ENCODE data around the gene JAKMIP3. TPM values are rescaled to one million over a fixed set of nuclear protein-coding genes. Genes with fewer than 3 reads are reported as not detected.

Gene JAKMIP3
- under 1 TPM; 0.34 to 0.35 TPM for total RNA-seq

DNA sequence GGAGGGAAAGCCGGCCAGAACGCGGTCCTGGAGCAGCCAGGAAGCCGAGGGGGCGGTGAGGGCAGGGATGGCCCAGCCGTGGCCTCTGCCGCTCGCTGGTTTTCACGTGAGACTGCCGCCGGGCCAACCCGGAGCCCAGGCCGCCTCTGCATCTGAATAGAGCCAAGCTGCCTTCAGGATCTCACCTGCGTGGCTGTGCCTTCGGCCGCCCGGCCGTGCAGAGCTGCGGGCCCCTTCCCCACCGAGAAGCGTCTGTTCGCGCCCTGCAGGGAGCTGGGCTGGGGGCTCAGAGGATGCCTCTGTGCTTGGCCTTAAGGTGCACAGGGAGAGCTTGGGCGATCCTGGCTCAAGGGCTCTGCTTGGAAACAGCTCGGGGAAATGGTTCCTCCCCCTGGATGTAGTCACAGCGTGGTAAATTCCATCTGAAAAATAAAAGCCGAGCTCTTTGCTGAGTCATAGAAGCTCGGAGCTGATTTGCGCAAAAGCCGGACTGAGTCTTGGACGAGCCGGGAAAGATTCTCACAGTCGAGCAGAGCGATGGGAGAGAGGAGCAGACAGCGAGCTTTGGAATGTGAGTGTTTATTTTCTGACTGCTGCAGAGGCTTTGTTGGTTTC, at the start of gene JAKMIP3:
JAKMIP3 (plus strand) TSS at position 456 of the 615 bp plus-strand sequence. CDS start 38,863 bp downstream, outside the sequence.
- ChIA-PET POLR2A (no interaction called here), CTCF (interaction anchor here (0.6 to 1.2 kb wide), 2 partner anchors 77 to 435 kb away, joined by 3 to 4 read pairs; no protein-coding TSS in a partner anchor)
- DNase-seq: no peak
- no peaks in the 10 kb centered on the region for H3K36me3 Mint-ChIP-seq (ENCODE audit: low read depth)
- intact Hi-C loops (cut with DNase I, micrococcal nuclease): no loop called here
- peaks cover 7% of the 10 kb centered on the region for H3K4me1 Mint-ChIP-seq
- H3K27me3 Mint-ChIP-seq: peaks cover 8% of the 10 kb centered on the region
- peak within 1 kb of the TSS; percentile 13 for H3K4me3 Mint-ChIP-seq
- no peaks in the 10 kb centered on the region for H3K9me3 Mint-ChIP-seq (ENCODE audit: low read depth)
- ATAC-seq: no peak
- H3K27ac Mint-ChIP-seq: no peak within 1 kb of the TSS

DNA sequence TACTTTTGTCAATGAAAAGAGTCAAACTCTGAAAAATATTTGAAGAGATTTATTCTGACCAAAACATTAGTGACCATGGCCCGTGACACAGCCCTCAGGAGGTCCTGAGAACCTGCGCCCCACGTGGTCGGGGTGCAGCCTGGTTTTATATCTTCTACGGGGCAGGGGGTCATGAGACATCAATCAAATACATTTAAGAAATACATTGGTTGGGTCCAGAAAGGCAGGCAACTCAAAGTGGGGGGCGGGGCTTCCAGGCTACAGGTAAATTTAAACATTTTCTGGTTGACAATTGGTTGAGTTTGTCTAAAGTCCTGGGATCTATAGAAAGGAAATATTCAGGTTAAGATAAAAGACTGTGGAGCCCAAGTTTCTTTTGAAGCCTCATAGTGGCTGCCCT, 49.2 kb upstream of the JAKMIP3 start:
- Mint-ChIP-seq H3K27me3 (no peaks in the 10 kb centered on the region), H3K36me3 (ENCODE audit: low read depth) (no peaks in the 10 kb centered on the region), H3K9me3 (ENCODE audit: low read depth) (no peaks in the 10 kb centered on the region), H3K4me1 (no peaks in the 10 kb centered on the region), H3K4me3 (no peak overlapping the region), H3K27ac (no peak overlapping the region)
- no peak for ATAC-seq
- POLR2A ChIA-PET: no interaction called here
- DNase-seq: no peak
- intact Hi-C loops (cut with DNase I, micrococcal nuclease): no loop called here
- CTCF ChIA-PET: no interaction called here

DNA sequence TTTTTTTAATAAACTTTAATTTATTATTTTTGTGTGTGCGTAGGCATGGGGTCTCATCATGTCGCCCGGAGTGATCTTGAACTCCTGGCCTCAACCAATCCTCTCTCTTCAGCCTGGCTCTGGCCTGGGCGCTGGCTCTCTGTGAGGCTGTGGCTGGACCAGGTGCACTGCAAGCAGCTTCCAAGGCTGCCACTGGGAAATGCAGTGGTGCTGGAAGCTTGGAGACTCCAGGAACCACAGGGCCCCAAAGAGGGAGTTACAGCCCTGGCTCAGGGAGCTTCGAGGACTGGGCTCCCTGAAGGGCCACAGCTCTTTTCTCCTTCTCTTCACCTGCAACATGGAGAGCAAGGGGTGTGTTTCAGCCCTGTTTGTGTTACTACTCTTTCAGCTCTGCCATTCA, 47.3 kb upstream of the JAKMIP3 start:
- no peak overlapping the region for H3K27ac Mint-ChIP-seq
- ChIA-PET CTCF (interaction anchor here (1.2 to 2.0 kb wide), 3 partner anchors 46 to 133 kb away, joined by 4 read pairs; no protein-coding TSS in a partner anchor), POLR2A (no interaction called here)
- no peaks in the 10 kb centered on the region for H3K9me3 Mint-ChIP-seq (ENCODE audit: low read depth)
- DNase-seq (no peak), ATAC-seq (no peak)
- H3K4me1 Mint-ChIP-seq: peaks cover 5% of the 10 kb centered on the region
- H3K27me3 Mint-ChIP-seq: peaks cover 5% of the 10 kb centered on the region
- H3K4me3 Mint-ChIP-seq: no peak overlapping the region
- H3K36me3 Mint-ChIP-seq (ENCODE audit: low read depth): no peaks in the 10 kb centered on the region
- intact Hi-C loops (cut with DNase I, micrococcal nuclease): no loop called here

DNA sequence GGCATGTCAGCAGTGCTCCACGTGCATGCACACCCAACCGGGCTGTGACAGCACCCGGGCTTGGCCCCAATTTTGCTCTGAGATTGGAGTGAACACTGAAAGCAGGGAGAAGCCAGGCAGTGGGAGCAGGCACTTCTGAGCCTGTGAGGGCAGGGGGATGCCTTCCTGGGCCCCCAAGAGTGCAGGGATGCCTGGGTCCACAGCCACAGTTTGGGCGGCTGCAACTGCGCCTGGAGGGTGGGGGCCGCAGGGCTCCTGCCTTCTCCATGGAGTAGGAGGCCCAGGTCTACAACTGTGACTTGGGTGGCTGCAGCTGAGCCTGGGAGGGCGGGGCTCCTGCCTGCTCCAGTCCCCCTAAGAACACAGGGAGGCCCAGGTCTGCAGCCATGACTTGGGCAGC, 46.4 kb upstream of the JAKMIP3 start:
- DNase-seq: no peak
- Mint-ChIP-seq H3K27me3 (peaks cover 11% of the 10 kb centered on the region), H3K27ac (no peak overlapping the region), H3K4me3 (no peak overlapping the region), H3K36me3 (ENCODE audit: low read depth) (no peaks in the 10 kb centered on the region), H3K9me3 (ENCODE audit: low read depth) (no peaks in the 10 kb centered on the region), H3K4me1 (peaks cover 5% of the 10 kb centered on the region)
- intact Hi-C loops (cut with DNase I, micrococcal nuclease): no loop called here
- ChIA-PET CTCF (interaction anchor here (1.2 to 2.0 kb wide), 3 partner anchors 15 to 134 kb away, joined by 3 to 4 read pairs (median 4); no protein-coding TSS in a partner anchor), POLR2A (no interaction called here)
- no peak for ATAC-seq

DNA sequence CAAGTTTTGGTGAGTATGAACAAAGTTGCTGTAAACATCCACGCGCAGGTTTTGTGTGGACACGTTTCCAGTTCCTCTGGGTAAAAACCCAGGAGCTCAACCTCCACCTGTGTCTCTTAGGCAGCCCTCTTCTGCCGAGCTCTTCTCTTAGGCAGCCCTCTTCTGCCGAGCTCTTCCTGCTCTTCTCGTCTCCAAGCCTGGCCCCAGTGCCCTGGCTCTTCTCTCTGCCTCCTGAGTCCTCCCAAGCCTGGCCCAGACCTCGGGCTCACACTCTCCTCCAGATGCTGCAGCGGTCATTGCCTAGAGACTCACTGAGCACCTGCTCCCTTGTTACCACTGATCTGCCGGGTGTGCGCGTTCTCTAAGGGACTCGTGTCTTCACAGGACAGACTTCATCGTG, 45.3 kb upstream of the JAKMIP3 start:
- no peaks in the 10 kb centered on the region for H3K36me3 Mint-ChIP-seq (ENCODE audit: low read depth)
- H3K27ac Mint-ChIP-seq: no peak overlapping the region
- no peak for ATAC-seq
- H3K9me3 Mint-ChIP-seq (ENCODE audit: low read depth): no peaks in the 10 kb centered on the region
- ChIA-PET POLR2A (interaction anchor here (0.9 kb wide), 1 partner anchor 19 kb away, joined by 4 read pairs; no protein-coding TSS in a partner anchor), CTCF (interaction anchor here (1.2 to 1.3 kb wide), 2 partner anchors 16 to 135 kb away, joined by 3 to 6 read pairs; no protein-coding TSS in a partner anchor)
- intact Hi-C loops (cut with DNase I, micrococcal nuclease): loop anchor here in 1 of 2 experiments (5.0 kb wide), 1 partner anchor 118 kb away; the partner anchor contains the start of gene PPP2R2D
- DNase-seq: no peak
- H3K4me1 Mint-ChIP-seq: peaks cover 5% of the 10 kb centered on the region
- peaks cover 15% of the 10 kb centered on the region for H3K27me3 Mint-ChIP-seq
- H3K4me3 Mint-ChIP-seq: no peak overlapping the region

DNA sequence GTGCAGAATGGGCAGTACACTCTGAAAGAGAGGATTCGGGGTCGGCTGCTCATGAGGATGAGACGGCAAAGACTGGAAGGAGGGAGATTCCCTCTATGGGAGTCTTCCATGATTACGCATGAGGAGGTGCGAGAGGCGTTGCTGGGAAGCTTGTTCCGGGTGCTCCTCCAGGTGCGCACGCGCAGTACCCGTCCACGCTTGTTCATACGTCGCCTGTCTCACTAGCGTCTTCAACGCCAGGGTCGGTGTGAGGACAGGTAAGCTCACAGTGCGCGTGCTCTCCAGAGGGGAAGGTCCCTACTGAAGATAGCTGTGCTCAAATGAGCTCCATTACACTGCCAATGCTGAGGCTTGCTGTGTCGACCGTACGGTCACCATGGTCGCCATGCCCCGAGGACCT, 44.7 kb upstream of the JAKMIP3 start:
- Mint-ChIP-seq H3K4me3 (no peak overlapping the region), H3K36me3 (ENCODE audit: low read depth) (no peaks in the 10 kb centered on the region), H3K27me3 (peaks cover 17% of the 10 kb centered on the region), H3K9me3 (ENCODE audit: low read depth) (no peaks in the 10 kb centered on the region), H3K4me1 (peaks cover 5% of the 10 kb centered on the region), H3K27ac (no peak overlapping the region)
- no peak for DNase-seq
- no peak for ATAC-seq
- ChIA-PET CTCF (interaction anchor here (1.2 kb wide), 1 partner anchor 135 kb away, joined by 6 read pairs; no protein-coding TSS in a partner anchor), POLR2A (interaction anchor here (0.9 kb wide), 1 partner anchor 19 kb away, joined by 4 read pairs; no protein-coding TSS in a partner anchor)
- intact Hi-C loops (cut with DNase I, micrococcal nuclease): loop anchor here in 1 of 2 experiments (5.0 kb wide), 1 partner anchor 119 kb away; the partner anchor contains the start of gene PPP2R2D

DNA sequence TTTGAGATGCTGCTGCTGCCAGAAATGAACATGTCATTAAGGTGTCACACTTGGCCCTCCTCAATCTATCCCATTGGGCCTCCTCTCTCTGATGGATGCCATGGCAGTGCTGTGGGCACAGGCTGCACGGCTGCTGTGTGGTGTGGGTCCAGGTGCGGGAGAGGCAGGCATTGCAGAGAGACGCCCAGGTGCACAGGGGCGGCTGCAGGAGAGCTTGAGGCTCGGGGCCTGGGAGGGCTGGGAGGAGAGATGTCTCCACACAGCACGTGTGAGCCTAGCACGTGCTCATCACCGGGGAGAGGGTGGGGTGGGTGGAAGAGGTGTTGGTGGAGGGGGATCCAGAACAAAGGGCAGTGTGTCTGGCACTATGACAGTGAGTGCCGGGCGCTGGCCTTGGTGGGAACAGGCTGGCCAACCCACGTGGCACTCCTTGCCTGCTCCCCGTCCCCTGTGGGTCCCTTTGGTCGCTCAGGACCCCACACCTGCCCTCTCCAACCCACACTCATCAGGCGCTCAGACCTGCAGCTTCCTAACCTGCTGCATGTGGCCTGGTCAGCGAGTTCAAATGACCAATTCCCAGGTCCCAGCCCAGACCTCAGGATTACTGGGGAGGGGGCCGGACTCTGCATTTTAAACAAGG, 44.1 kb upstream of the JAKMIP3 start:
- Mint-ChIP-seq H3K27ac (no peak overlapping the region), H3K27me3 (peaks cover 19% of the 10 kb centered on the region), H3K4me3 (no peak overlapping the region), H3K36me3 (ENCODE audit: low read depth) (no peaks in the 10 kb centered on the region), H3K4me1 (peaks cover 5% of the 10 kb centered on the region), H3K9me3 (ENCODE audit: low read depth) (no peaks in the 10 kb centered on the region)
- POLR2A ChIA-PET: no interaction called here
- intact Hi-C loops (cut with DNase I, micrococcal nuclease): loop anchor here in 1 of 2 experiments (2.0 to 5.0 kb wide), 2 partner anchors 39 to 119 kb away; partner anchors contain the start of gene PPP2R2D
- ATAC-seq: no peak
- CTCF ChIA-PET: no interaction called here
- no peak for DNase-seq

DNA sequence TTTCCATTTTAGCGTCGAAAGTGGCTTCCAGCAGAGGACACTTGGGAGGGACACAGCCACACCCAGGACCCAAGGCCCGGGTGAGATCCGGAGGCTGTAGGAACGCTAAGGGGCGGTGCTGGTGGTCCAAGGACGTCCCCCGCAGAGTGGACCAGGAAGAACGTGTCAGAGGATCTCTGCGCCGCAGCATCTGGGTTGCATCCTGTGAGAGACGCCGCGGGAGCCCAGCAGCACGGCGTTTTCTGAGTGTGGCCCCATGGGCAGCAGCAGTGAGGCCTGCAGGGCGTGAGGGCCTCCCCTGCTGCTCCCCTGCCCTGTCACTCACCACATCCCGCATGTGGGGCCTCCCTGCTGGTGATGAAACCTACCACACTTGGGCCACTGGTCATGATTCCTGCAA, 43.5 kb upstream of the JAKMIP3 start:
- ATAC-seq: no peak
- POLR2A ChIA-PET: no interaction called here
- Mint-ChIP-seq H3K4me3 (no peak overlapping the region), H3K27me3 (peaks cover 22% of the 10 kb centered on the region), H3K4me1 (peaks cover 5% of the 10 kb centered on the region), H3K27ac (no peak overlapping the region), H3K36me3 (ENCODE audit: low read depth) (no peaks in the 10 kb centered on the region), H3K9me3 (ENCODE audit: low read depth) (no peaks in the 10 kb centered on the region)
- intact Hi-C loops (cut with DNase I, micrococcal nuclease): loop anchor here in 1 of 2 experiments (2.0 to 5.0 kb wide), 2 partner anchors 39 to 120 kb away; partner anchors contain the start of gene PPP2R2D
- CTCF ChIA-PET: interaction anchor here (0.5 to 2.0 kb wide), 25 partner anchors 8 to 1407 kb away, joined by 3 to 52 read pairs (median 5); partner anchors contain the start of genes BNIP3 and PPP2R2D
- no peak for DNase-seq

DNA sequence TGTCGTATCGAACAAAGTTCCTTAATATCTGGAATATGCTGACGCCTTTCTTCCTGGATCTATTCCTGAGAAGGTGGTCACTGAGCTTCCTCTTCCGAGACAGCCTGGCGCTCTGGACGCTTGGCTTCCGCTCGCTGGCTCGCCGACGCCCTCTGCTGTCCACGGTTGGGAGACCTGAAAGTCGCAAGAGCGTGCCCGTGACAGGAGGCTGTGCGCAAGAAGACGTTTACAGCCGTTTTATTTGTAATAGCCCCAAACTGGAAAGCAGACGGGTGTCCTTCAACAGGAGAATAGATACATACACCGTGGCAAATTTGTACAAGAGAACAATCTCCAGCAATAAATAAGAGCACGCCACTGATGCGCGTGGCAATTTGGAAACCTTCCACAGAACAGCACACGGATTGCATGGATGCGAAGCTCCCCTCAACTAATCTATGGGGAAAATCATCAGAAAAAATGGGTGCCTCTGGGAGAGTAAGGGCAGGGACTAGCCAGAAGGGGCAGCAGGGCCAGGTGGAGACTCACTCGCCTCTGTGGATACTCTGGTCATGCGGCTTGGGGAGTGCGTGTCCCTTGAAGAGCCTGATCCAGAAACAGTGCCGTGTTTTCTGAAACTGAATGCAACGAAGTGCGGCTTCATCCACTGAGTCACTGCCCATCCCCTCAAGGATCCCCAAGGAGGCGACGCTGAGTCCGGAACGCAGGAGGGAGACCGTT, 42.5 kb upstream of the JAKMIP3 start:
- Mint-ChIP-seq H3K27ac (no peak overlapping the region), H3K36me3 (ENCODE audit: low read depth) (no peaks in the 10 kb centered on the region), H3K9me3 (ENCODE audit: low read depth) (no peaks in the 10 kb centered on the region), H3K4me1 (peaks cover 5% of the 10 kb centered on the region), H3K27me3 (peaks cover 22% of the 10 kb centered on the region), H3K4me3 (no peak overlapping the region)
- ChIA-PET POLR2A (no interaction called here), CTCF (interaction anchor here (0.6 to 2.0 kb wide), 33 partner anchors 9 to 1408 kb away, joined by 3 to 52 read pairs (median 4); partner anchors contain the start of genes BNIP3 and PPP2R2D)
- DNase-seq (peak; percentile 90), ATAC-seq (peak; percentile 94)
- intact Hi-C loops (cut with DNase I, micrococcal nuclease): loop anchor here (1.0 to 5.0 kb wide), 3 partner anchors 40 to 138 kb away; partner anchors contain the start of gene PPP2R2D (in 1 of the 2)

DNA sequence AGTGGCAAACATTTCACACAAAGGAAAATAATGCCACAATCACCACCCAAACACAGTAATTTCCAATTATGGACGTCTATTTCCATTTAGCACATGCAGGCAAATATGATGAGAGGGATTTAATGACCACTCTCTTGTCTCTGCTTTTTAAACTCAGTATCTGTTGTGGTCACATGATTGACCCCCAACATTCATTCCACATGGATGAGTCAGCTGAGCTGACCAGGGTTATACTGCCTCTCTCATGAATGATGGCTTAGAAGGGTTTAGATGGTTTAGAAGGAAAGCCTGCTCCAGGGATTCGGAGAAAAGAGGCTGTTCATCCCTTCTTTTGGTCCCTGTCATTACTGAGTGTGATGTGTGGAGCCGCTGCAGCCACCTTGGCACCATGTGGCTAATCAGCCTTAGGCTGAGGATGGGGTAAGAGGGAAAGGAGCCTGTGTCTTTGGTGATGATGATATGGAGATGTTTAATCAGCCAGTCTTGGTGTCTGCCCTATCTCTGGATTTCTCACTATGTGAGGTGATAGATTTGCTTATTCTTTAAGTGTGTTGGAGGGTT, 38.2 kb upstream of the JAKMIP3 start:
- Mint-ChIP-seq H3K36me3 (ENCODE audit: low read depth) (no peaks in the 10 kb centered on the region), H3K27me3 (peaks cover 35% of the 10 kb centered on the region), H3K27ac (no peak overlapping the region), H3K4me1 (peaks cover 5% of the 10 kb centered on the region), H3K9me3 (ENCODE audit: low read depth) (no peaks in the 10 kb centered on the region), H3K4me3 (no peak overlapping the region)
- intact Hi-C loops (cut with DNase I, micrococcal nuclease): no loop called here
- no peak for DNase-seq
- POLR2A ChIA-PET: no interaction called here
- ATAC-seq: no peak
- CTCF ChIA-PET: interaction anchor here (0.6 kb wide), 2 partner anchors 9 to 24 kb away, joined by 3 read pairs; no protein-coding TSS in a partner anchor

DNA sequence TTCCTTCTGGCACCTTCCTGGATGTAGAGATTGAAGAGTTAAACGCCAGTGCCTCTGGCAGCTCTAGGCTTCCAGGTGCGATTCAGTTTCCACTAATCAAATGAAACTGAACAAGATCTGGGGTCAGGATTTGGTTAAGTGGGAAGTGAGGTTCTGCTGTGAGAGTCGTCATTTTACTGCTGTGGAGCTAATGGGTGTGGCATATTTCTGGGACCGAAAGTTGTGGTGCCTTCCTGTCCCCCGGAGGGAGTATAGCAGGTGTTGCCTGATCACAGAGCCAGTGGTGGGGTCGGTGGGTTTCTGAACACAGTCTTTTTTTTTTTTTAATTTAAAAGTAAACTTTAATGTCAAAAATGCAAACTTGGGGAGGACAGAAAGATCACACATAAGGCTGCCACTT, 37.0 kb upstream of the JAKMIP3 start:
- Mint-ChIP-seq H3K27me3 (peaks cover 34% of the 10 kb centered on the region), H3K4me3 (no peak overlapping the region), H3K27ac (no peak overlapping the region), H3K36me3 (ENCODE audit: low read depth) (no peaks in the 10 kb centered on the region), H3K9me3 (ENCODE audit: low read depth) (no peaks in the 10 kb centered on the region), H3K4me1 (no peaks in the 10 kb centered on the region)
- POLR2A ChIA-PET: no interaction called here
- ATAC-seq (no peak), DNase-seq (no peak)
- CTCF ChIA-PET: no interaction called here
- intact Hi-C loops (cut with DNase I, micrococcal nuclease): no loop called here

All from activated CD4-positive, alpha-beta T cell treated with anti-CD3 and anti-CD28 coated beads for 36 hours (primary cell).